Transverse colon (tissue), 4 donors: Measurements from ENCODE around the gene DSP.

ENCODE experiments used
- EP300 ChIP-seq: sonication (generic); formaldehyde crosslinking; IDR thresholded peaks from one replicate; pipeline ENCODE4 v1.6.1; 2017; ENCODE audit warnings: antibody characterized with exemption, low read depth
- POLR2A ChIP-seq: fragments of 450-650 bp; IDR thresholded peaks from one replicate; pipeline ENCODE4 v1.6.1; 2016; ENCODE audit warnings: antibody characterized with exemption, mild to moderate bottlenecking, moderate library complexity
- POLR2AphosphoS5 ChIP-seq, 3 donors: sonication (generic); formaldehyde crosslinking; IDR thresholded peaks; one replicate each; pipeline ENCODE4 v1.6.1; 2016; ENCODE audit warnings: antibody characterized with exemption in 3 of 3
- TF ChIP-seq, protein P1 (sequence below), 5 experiments: fragments of 200-600 bp in 3 of 5; fragments of 450-650 bp in 2 of 5; sonication (generic) in 3 of 5; IDR thresholded peaks; 1 replicate in 2 of 5; 2 replicates in 3 of 5; pipeline ENCODE4 v1.5.1; 2016 to 2017; ENCODE audit warnings: antibody characterized with exemption in 5 of 5, inconsistent platforms in 3 of 5, mild to moderate bottlenecking in 2 of 5, moderate library complexity in 1 of 5

DNA sequence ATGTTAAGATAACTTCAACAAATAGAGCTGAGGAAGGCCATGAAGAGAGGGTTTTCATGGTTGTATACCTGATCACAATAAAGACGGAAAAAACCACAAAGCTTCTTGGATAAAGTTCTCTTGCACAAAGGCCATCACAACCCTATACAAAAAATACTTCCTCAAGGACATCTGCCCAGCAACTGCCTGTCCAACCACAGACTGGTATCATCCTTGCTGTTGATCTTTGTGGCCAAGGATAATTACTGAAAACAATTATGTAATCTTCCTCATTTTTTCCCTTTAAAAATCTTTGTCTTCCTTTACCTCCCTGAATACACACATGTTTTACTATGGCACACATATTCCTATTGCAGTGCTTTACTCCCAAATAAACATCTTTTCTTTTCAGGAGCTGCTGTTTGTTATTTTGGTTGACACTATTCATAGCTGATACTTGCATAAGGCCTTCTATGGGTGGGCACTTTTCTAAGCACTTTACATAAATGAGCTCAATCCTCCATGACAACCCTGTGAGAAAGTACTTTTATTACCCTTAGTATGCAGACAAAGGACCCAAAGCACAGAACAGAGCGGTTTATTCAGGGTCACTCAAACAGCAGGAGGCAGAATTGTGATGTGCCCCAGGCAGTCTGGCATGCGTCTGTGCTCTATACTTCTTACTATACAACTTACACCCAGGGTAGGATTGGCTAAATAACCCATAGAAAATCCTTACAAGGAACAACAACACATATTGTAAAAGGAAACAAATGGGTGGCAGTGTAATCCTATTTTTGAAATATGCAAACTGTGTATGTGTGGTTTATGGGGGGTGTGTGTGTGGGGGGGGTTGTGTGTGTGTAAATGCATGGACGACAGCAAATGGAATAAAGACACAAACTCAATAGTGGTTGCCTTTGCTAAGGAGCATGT lies 83.6 kb downstream of the DSP start:
- TF ChIP-seq, protein P1, sequence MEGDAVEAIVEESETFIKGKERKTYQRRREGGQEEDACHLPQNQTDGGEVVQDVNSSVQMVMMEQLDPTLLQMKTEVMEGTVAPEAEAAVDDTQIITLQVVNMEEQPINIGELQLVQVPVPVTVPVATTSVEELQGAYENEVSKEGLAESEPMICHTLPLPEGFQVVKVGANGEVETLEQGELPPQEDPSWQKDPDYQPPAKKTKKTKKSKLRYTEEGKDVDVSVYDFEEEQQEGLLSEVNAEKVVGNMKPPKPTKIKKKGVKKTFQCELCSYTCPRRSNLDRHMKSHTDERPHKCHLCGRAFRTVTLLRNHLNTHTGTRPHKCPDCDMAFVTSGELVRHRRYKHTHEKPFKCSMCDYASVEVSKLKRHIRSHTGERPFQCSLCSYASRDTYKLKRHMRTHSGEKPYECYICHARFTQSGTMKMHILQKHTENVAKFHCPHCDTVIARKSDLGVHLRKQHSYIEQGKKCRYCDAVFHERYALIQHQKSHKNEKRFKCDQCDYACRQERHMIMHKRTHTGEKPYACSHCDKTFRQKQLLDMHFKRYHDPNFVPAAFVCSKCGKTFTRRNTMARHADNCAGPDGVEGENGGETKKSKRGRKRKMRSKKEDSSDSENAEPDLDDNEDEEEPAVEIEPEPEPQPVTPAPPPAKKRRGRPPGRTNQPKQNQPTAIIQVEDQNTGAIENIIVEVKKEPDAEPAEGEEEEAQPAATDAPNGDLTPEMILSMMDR (IDR thresholded peaks at IDR 0.05) = no peak
- TF ChIP-seq POLR2AphosphoS5 (IDR thresholded peaks at IDR 0.05) = no peak
- TF ChIP-seq POLR2A = no peak
- TF ChIP-seq EP300 = no peak
